ENCODE results near the gene CRB2. TPM values are rescaled to one million over a fixed set of nuclear protein-coding genes. Genes with fewer than 3 reads are reported as not detected.

CRB2 gene
- total and polyA plus RNA-seq, 7 donors = 0.01 to 0.05 (median 0.03) TPM; not detected in 4

DNA sequence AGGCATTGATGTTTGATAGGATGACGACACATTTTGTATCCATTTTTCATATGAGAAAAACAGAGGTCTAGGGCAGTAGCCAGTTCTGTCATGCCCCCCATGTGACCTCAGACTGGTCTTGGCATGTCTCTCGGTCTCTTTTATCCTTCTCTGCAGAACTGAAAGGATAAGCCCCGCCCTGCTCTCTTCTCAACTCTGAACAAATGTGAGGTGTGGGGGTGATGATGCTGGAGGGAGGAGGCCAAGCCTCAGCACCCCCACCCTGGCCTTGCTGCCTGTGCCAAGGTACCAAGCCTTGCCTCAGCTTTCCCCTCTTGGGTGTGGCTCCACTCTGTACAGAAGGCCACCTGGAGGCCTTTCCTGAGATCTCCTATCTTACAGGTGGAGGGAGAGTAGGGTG, 19.5 kb upstream of the CRB2 start:
- Histone ChIP-seq H3K36me3 (ENCODE audit: insufficient read depth in 1 of 2, low read depth in 1 of 2) (no peaks in the 10 kb centered on the region), H3K4me1 (no peaks in the 10 kb centered on the region), H3K27me3 (ENCODE audit: insufficient read depth in 3 of 3, low read length in 2 of 3) (no peaks in the 10 kb centered on the region), H3K9me3 (no peaks in the 10 kb centered on the region), H3K27ac (no peak overlapping the region), H3K4me3 (no peak overlapping the region)
- no peak for ATAC-seq
- 81 to 86% (median 85%) methylated on average over 3 of the region's 3 CpGs for WGBS, 3 donors
- intact Hi-C loops (cut with DNase I) = no loop called here
- no peak for DNase-seq
- TF ChIP-seq, protein P1, sequence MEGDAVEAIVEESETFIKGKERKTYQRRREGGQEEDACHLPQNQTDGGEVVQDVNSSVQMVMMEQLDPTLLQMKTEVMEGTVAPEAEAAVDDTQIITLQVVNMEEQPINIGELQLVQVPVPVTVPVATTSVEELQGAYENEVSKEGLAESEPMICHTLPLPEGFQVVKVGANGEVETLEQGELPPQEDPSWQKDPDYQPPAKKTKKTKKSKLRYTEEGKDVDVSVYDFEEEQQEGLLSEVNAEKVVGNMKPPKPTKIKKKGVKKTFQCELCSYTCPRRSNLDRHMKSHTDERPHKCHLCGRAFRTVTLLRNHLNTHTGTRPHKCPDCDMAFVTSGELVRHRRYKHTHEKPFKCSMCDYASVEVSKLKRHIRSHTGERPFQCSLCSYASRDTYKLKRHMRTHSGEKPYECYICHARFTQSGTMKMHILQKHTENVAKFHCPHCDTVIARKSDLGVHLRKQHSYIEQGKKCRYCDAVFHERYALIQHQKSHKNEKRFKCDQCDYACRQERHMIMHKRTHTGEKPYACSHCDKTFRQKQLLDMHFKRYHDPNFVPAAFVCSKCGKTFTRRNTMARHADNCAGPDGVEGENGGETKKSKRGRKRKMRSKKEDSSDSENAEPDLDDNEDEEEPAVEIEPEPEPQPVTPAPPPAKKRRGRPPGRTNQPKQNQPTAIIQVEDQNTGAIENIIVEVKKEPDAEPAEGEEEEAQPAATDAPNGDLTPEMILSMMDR (IDR thresholded peaks at IDR 0.05) = no peak

DNA sequence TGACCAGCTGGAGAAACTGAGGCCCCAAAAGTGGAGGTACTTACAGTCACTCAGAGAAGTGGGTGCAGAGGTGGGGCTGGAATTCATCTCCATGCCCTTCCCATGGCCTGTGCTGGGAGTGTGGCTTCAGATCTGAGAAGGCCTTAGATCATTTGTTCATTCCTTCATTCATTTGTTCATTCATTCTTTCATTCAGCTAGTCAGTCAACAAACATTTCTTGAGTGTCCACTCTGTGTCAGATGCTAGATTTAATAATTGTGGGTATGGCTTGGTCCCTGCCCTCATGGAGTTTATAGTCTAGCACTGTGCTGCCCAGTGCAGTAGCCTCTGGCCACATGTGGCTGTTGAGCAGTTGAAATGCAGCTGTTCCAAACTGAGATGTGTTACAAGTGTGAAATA, 19.0 kb upstream of the CRB2 start:
- intact Hi-C loops (cut with DNase I) = no loop called here
- DNase-seq (no peak), ATAC-seq (no peak)
- H3K4me3 ChIP-seq = no peak overlapping the region
- no peaks in the 10 kb centered on the region for H3K27me3 ChIP-seq (ENCODE audit: insufficient read depth in 3 of 3, low read length in 2 of 3)
- no peaks in the 10 kb centered on the region for H3K36me3 ChIP-seq (ENCODE audit: insufficient read depth in 1 of 2, low read depth in 1 of 2)
- TF ChIP-seq, protein P1 (IDR thresholded peaks at IDR 0.05) = no peak
- no peaks in the 10 kb centered on the region for H3K9me3 ChIP-seq
- H3K4me1 ChIP-seq = no peaks in the 10 kb centered on the region
- no peak overlapping the region for H3K27ac ChIP-seq

DNA sequence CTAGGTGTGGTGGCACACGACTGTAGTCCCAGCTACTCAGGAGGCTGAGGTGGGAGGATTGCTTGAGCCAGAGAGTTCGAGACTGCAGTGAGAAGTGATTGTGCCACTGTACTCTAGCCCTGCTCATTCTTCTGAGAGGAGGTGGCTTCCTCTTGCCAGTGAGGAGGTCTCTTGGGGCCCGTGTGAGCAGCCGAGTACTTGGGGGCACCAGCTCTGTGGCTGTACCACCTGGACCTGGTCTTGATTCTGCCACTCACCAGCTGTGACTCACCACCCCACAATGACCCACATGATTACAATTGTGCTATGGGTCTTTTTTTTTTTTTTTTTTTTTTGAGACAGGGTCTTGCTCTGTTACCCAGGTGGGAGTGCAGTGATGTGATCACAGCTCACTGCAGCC, 18.0 kb upstream of the CRB2 start:
- Histone ChIP-seq H3K27me3 (ENCODE audit: insufficient read depth in 3 of 3, low read length in 2 of 3) (no peaks in the 10 kb centered on the region), H3K9me3 (no peaks in the 10 kb centered on the region), H3K4me3 (no peak overlapping the region), H3K27ac (no peak overlapping the region), H3K36me3 (ENCODE audit: insufficient read depth in 1 of 2, low read depth in 1 of 2) (no peaks in the 10 kb centered on the region), H3K4me1 (no peaks in the 10 kb centered on the region)
- DNase-seq = no peak
- intact Hi-C loops (cut with DNase I) = no loop called here
- ATAC-seq = no peak
- 79 to 84% (median 79%) methylated on average over 4 of the region's 4 CpGs for WGBS, 3 donors
- TF ChIP-seq, protein P1 (IDR thresholded peaks at IDR 0.05) = no peak

DNA sequence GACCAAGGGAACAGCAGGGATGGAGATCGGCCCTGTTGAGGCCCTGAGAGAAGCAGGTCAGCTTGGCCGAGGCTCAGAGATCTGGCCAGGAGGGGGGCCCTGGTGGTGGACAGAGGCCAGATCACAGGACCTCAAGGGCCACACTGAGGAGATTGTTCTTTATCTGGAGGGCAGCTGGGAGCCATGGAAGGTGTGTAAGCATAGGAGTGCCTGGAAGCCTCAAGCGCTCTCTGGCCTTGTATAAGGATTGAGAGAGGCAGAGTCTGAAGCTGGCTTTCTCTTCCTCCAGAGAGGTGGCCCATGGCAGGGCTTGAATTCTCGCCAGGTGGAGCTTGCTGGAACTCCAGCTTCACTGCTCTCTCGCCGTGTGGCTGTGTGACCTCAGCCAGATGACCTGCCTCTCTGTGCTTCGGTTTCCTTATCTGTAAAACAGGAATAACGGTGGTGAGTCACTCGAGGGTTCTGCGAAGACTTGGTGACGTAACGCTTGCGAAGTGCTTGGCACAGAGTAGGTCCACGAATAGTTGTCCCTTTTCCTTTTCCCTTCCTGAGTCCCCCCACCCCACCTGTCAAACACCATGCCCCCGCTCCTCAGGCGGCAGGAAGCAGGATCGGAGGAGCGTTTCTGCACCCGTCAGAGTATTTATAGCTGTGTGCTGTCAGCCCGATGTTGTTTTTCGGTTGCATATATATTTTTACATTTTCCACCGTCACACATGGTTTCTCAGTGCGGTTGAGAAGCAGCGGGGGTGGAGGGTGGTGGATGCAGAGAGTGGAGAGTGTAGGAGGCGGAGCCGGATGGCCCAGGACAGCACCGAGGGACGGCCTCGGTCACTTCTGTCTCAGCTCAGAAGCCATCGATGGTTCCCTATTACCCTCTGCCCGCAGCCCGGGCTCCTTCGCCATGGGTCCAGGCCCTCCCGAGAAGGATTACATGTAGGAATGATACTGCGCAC, 17.0 kb upstream of the CRB2 start:
- TF ChIP-seq, protein P1 (IDR thresholded peaks at IDR 0.05) = no peak
- WGBS, 3 donors = 58 to 63% (median 59%) methylated on average over 35 of the region's 35 CpGs
- Histone ChIP-seq H3K27me3 (ENCODE audit: insufficient read depth in 3 of 3, low read length in 2 of 3) (no peaks in the 10 kb centered on the region), H3K4me3 (peak overlapping the region; percentile 49), H3K36me3 (ENCODE audit: insufficient read depth in 1 of 2, low read depth in 1 of 2) (no peaks in the 10 kb centered on the region), H3K4me1 (no peaks in the 10 kb centered on the region), H3K27ac (peak overlapping the region; percentile 27), H3K9me3 (no peaks in the 10 kb centered on the region)
- intact Hi-C loops (cut with DNase I) = no loop called here
- DNase-seq = no peak
- peak in 3 of 4 donors; percentile 45 to 57 (median 51) for ATAC-seq

Measured in psoas muscle (tissue), 8 donors.